SW480 (cell line): ENCODE data around the gene HAUS3.
"Not testable (repeated sequence)": the region's sequence is repeated elsewhere in the genome, so short reads cannot be mapped to it uniquely, and the experiment has no call there.

ENCODE experiments used
- DNase-seq: peaks from one replicate; pipeline ENCODE4 v3.0.0-alpha.2; 2016; ENCODE audit warnings: low spot score

Gene HAUS3

DNA sequence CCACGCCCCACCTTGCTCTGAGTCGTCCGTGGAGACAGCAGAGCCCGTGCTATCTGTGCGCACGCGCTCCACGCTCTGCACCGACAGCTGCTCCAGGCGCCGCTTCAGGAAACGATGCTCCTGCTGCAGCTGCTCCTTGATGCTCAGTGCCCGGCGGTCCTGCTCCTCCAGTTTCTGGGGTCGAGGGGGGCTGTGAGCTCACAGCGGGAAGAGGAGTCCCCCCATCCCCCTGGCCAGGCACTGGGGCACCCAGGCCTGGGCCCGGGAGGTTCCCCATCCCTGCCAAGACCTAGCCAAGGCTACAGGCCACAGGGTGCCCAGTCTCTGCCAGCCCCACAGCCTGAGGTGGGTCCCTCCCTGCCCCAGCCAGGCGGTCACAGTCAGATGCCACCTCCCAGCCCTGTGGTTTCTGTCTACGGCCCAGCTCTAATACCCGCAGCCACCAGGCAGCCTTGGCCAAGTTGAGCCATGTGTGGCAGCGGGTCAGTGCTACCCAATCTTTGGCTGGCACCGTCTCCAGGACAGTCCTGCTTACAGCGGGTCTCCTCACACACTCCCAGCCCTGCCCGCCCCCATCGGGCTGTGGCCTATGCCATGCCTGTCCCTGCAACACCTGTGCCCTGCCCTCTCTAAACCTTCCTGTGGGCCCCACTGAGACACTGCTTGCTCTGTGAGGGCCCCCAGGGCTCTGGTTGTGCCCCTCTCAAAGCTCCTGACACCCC, 9.3 kb upstream of the HAUS3 start:
- no peak for DNase-seq

DNA sequence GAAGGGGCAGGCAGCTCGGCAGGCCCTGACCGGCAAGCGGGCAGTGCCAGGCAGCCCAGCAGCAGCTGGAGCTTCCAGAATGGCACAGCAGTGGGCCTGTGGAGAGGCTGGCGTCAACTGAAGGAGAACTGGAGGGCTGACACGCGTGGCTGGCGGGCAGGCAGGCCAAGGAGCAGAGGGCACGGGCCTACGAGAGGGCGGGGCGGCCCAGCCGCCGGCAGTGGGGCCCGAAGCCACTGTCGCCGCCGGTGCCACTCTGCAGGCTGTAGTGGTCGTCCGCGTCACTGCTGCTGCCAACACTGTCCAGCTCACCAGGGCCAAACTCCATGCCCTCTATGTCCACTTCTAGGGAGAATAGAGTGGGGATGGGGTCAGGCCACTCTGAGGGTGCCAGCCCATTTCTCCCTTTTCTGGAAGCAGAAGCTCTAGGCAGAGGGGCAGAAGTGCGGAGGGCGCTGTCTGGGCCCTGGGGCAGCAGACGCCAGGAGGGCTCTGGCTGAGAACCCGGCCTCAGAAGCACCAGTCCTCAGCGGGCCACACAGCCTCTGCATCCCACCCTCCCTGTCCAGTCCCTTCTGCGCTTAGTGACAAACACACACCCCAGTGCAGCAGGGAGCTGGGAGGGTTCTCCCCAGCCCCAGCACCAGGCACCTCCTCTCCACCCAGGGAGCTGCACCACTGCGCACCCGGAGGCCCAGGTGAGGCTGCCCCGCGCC, 8.6 kb upstream of the HAUS3 start:
- DNase-seq, result no peak

DNA sequence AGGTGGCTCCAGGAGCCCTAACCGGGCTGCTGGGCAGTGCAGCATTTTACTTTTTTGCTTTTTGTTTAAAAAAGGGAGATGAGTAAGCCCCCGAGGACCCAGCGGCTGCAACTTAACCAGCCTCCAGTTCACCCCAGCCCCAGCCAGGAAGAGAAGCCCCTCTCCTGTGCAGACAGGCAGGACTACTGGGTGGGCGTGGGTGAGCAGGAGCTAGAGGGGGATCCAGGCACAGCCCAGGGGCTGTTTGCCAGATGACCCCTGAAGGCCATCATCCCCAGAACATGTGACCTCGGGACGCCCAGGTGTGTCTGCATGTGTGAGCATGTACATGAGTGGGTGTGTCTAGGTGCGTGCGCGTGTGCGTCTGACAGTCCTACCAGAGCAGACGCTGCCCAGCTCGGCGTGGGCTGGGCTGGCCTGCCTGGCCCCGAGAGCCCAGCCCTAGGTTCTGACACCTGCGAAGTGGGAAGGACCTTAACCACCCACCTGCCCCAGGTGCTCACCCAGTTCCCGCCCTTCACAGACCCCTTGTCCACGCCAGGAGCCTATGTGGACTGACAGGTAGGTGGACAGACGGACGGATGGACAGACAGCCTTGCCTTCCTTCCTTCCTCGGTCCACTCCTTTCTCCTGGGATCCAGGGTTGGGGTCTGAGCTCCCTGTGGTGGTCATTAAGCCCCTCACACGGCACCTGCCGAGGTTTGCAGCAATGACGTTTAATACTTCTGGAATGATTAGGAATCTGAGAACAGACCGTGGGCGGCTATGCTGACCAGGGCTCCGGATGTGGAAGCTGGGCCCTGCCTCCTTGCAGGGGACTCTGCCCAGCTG, 7.8 kb upstream of the HAUS3 start:
- no peak for DNase-seq

DNA sequence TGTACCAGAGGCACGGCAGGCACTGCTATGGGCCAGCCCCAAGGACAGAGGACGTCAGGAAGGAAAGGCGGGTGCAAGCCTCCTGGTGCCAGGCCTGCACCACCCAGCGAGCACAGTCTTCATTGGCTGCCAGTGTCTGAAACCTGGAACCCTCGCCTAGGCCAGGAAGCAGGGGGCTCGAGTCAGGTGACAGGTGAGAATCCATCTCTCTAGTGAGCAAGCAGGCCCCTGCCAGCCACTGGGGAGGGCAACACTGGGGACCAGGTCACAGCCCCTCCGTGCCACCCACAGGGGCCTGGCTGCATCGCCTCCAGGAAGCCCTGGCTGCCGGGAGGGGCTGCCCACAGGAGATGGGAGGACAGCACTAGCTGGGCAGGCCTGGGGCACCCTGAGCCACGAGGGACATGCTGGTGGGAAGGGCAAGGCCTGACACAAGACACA, 6.9 kb upstream of the HAUS3 start:
- DNase-seq, result no peak

DNA sequence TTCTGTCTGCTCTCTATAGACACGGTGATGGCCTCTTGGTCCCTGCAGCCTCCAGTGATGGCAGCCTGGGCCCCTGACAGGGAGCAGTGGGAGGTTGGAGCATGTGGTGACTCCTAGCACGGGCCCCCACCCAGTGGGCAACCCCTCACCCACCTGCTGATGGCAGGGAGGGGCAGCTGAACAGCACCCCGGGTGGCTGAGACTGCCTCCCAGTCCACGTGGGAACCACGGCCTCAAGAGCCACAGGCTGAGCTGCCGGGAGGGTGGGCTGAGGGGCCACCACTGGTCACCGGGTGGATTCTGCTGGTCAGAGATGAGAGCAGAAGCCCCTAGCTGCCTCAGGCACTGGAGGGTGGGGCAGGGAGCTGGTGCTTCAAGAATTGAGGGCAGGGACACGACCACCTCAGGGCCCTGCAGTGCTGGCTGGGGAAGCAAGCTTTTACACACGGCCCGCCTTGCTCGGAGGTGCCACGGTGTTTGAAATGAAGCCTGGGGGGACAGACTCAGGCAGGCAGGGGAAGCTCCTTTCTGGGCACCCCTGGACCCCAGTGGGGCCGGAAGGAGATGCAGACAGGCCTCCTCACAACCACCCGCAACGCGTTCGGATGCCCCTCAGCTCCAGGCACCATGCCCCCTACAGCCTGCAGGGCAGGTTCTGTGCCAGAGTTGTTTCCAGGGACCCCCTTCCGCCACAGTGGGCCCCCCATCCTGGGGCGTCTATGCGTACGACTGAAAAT, 6.3 kb upstream of the HAUS3 start:
- no peak for DNase-seq

DNA sequence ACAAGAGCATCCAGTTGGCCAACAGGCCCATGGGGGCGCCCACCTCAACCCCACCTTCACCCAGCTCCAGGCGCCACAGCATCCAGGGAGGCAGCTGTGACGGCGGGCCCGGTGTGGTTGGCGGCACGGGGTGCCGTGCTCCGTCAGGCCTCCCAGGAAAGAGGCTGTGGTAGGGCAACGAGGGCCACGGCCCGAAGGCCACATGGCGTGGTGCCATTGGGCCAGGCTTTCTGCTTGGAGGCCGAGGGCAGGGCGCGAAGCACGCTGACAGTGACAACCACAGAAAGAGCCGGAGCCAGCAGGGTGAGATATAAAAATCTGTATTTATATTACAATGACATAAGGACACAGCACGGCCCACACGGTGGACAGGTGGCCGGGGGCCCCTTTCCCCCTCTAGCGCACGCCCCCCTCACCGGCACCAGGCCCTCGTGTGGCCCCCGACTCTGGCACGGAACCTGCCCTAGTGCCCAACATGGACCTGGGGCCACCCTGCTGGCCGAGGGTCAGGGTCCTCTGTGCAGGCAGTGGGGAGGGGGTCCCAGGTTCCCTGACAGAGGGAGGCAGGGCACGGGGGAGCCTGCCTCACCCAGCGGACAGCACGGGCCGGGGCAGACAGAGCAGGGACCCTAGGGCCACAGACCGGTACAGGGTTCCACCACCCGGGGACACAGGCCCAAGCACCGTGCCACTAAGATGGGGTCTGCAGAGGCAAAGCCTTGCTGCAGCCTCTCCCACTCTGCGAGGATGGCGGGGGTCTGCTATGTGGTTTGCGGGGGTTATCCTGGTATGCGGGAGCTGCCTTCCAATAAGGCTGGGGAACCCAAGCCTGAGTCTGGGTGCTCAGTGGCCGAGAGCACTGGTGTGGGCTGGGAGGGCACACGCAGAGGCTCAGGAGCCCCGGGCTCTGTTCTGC, 5.5 kb upstream of the HAUS3 start:
- no peak for DNase-seq

DNA sequence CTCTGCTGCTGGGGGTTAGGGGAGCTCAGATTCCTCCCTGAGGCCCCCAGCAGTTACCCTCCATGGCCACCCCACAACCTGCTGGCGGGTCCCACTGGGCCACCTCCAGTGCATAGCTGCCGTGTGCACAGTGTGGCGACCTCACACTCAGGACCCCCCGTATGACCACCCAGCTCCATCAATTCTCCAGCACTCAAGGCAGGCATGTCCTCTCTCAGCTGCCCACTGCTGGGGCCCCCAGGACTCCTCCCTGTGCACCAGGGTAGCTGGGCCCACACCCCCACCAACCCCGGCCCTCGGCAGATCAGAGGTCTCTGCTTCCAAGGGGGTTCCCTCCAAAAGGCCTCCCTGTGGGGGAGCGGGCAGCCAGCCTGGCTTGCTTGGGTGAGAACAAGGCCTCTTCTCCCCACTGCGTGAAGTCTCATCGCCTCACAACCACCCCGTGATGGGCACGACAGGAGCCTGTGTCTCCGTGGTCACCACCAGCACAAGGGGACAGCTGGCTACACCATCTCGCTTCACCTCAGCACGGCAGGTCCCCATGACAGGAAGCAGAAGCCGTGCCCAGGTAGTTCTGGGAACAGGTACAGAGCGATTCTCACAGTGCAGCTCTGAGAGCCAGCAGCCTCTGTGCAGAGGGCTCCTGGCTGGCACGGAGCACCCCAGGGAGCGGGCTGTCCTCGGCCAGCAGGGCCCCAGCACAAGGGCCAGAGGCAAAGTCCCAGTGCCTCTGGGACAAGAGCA, 4.6 kb upstream of the HAUS3 start:
- DNase-seq, result no peak

DNA sequence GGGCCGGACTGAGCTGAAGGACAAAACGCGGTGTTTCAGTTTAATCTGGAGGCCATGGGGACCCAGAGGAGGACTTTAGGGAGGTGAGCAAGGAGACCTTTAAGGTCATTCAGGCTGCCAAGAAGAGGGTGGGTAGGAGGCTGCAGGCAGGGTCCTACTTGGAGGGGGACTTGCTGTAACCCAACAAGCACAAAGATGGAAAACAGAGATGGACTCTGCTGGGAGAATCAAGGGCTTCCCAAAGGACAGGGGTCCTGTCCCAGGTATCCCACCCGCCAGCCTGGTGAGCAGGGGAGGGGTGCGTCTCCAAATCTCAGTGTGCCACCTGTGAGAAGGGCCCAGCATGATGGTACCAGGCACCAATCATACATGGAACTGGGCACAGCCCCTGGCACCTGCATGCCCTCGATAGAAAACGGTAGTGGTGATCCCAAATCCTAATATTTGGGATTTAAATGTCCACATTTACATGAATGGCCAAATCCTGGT, 3.9 kb upstream of the HAUS3 start:
- DNase-seq, result no peak

DNA sequence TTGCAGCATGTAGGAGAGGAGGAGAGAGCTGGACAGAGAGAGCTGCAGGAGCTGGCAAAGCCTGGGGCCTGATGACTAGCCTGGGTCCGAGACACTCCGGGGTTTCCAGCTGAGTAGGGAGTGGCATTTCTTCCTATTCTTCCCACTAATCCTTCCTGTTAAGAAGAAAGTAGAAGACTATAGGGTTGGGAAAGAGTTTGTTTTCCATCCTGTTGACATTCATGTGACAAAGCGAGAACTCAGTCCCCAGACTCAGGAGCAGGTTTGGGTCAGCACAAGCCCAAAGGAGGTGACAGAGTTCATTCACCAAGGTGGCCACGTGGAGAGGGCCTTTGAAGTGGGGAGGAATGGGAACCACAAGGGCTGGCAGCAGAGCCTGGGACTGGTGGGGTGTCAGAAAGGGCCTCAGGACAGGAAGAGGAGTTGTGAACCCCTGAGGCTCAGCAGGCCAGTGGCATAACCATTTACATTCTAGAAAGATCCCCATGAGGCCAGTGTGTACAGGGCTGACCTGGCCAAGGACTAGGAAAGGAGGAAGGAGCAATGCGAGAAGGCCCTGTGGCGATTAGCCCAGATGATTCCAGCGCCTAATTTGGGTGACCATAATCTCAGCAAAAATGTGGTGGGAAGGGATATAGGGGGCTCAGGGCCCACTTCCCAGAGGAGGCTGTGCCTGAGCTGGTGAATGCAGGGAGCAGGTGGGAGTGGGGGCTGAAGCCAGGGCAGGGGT, 3.3 kb upstream of the HAUS3 start:
- peak; percentile 26 for DNase-seq

DNA sequence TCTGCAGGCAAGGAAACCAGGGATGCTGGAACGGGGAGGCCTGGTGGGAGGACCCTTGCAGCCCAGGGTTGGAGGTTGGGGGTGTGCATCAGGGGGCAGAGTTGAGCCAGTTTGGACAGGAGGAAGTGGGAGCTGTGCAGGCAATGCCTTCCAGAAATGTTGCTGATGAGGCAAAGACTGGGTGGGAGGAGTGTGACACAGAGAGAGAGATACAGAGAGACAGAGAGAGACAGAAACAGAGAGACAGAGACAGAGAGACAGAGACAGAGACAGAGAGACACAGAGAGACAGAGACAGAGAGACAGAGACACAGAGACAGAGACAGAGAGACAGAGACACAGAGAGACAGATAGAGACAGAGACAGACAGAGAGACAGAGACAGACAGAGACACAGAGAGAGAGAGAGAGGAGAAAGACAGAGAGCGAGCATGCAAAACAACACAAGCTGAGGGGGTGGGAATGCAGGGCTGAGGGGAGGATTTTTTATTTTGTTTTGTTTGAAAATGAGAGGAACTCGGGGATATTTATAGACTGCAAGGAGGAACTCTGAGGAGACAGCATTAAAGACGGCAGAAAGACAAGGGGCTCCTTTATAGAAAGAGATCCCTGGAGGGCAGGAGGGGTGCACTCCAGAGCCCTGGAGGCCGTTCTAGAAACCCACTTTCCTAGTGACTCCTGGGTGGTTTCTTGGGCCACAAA, 1.9 kb upstream of the HAUS3 start:
- DNase-seq, result peak; percentile 19

DNA sequence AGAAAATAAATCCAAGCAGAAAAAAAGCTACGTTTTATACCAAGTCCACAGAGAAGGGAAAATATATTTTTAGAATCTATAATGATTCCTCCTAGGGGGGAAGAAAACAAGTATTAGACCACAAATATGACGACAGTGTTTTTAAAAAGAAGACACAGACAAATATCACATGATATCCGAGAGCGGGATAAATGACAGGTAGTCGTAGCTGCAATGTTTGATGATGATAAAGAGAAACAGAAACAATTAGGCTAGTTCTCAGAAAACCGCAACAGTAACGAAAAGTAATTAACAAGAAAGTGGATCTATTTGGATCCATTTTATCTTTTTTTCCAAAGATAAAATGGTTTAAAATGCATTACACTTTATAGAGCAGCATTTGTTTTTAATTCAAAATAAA, 918 bp downstream of the HAUS3 start:
- DNase-seq, result no peak

DNA sequence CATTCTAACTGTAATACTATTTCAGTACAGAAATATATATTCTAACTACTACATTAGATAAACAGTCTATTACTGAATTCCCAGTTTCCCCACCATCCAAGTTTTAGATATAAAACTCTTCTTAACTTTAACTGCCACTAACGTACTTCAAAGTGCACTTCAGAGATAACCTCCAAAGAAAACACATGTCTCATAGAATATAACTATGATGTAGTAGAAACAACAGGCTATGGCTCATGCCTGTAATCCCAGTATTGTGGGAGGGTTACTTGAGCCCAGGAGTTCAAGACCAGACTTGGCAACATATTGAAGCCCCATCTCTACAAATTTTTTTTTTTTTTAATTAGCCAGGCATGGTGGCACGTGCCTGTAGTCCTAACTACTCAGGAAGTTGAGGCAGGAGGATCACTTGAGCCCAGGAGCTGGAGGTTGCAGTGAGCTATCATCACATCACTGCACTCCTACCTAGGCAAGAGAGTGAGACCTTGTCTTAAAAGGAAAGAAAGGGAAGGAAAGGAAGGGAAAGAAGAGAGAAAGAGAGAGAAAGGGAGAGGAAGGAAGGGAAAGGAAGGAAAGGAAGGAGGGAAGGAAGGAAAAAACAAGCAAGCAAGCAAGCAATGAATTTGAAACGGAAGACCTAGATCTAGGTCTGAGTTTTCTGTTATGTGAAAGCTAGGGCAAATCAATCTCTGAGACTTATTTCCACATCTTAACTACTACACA, 4.8 kb downstream of the HAUS3 start:
- DNase-seq, result no peak

DNA sequence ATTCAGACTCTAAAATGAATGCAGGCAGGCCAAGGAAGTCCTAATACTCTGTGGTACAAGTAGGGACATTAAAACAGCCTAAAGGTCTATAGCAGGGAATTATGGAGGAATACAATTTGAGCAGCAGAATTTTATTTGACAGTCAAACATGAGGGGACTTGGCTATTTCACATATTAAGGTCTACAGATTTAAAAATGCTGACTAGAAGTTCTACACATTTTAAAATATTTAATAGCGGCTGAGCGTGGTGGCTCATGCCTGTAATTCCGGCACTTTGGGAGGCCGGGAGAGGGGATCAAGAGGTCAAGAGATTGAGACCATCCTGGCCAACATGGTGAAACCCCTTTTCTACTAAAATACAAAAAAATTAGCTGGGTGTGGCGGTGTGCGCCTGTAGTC, 10.8 kb downstream of the HAUS3 start:
- DNase-seq, result no peak

DNA sequence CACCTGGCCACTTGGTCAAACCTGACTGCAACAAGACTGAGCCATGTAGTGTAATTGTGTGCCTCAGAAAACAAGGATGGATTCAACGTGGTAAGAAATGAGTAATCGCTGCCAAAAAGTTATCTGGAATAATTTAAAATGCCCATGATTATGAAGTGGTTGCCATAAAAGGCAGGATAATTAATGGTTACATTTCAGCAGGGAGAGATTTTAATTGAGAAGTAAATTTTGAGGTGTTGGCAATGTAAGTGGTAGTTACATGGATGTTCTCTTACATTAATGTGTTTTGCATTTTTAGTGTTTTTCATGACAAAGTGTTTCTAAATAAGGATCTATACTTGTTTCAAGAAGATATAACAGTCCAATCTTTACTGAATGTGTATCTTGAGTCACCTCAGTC, 15.7 kb downstream of the HAUS3 start:
- no peak for DNase-seq

DNA sequence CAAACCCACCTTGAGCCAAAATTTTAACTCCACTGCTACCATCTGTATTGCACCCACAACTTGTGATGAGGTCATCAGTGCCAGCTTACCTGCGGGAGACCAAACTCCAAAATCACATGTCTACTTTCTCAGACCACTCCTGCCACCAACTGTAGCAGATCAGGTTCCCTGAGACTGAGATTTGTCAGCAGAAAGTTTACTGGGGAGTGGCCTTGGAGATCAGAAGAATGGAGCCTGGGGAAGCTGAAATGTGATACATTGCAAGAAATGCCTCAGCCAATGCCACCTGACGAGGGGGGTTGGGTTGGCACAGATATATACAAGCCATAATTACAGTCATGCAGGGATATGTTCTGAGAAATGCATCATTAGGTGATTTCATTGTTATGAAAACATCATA, 19.1 kb downstream of the HAUS3 start:
- no peak for DNase-seq

DNA sequence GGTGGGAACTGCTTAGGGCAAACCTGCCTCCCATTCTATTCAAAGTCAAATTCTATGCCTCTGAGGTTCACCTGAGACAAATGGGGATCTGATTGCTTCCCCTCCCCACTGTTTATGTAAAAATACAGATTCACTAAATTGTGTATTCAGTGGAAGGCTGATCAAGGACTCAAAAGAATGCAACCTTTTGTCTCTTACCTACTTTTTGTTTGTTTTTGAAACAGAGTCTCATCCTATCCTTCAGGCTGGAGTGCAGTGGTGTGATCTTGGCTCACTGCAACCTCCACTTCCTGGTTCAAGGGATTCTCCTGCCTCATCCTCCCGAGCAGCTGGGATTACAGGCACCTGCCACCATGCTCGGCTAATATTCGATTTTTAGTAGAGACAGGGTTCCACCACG, 20.5 kb downstream of the HAUS3 start:
- not testable (repeated sequence) for DNase-seq

DNA sequence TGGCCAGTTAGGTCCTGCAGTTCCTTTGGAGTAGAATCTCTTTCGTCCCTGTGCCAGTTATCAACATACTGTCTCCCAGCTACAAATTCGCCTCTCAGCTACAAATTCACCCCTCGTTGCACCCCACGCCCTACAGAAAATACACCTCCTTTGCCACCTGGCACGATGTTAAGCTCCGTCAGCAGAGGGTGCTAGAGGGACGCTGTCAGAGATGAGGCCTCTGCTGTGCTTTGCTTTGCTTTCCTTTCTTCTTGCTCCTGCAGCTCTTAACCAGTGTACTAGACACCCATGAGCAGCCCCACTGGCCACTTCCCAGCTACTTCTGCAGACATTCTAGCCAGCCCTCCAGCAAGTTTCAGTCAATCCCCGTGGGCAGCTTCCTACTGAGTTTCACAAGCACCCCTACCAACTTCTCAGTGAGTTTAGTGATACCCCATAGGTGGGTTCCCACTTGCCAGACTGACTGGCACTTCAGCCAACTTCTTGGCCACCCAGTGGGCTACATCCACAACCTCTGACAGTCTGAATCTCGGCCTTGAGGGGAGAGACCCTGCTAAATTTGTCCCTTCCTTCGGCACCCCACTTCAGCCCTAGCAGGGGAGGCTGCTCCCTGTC, 21.8 kb downstream of the HAUS3 start:
- DNase-seq, result peak; percentile 73
